Measurements from ENCODE around the gene RDX. TPM values are rescaled to one million over a fixed set of nuclear protein-coding genes. Genes with fewer than 3 reads are reported as not detected.

RDX gene
- total and polyA plus RNA-seq, 2 of the 8 experiments (the other 6 are each of a cell fraction or from before 2014, with no cell fraction given): 27.4 to 100 TPM

DNA sequence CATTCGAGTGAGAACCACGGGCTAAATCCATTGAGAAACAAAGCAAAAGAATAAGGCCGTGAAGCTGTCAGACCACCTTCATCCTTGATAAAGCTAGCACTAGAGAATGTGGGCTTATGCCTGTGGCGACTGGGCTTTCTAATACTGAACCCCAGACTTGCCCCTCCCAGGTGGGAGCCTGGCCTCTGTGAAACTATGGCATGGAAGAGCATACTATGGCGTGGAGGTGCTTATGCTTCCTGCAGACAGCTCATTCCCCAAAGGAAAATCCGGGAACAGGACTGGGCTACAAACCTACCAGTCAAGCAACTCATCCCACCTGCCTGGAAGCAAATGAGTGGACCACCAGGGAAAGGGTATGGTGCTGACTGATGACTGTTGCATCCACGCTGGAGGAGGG lies 110.8 kb downstream of the RDX start:
- H3K23me2 ChIP-seq (ENCODE audit: low read depth, low read length): no peaks in the 10 kb centered on the region
- peaks cover 0 to 10% (median 9%) of the 10 kb centered on the region in 4 experiments for H3K4me1 ChIP-seq (replicated peaks in 1 of 4; ENCODE audit: control insufficient read depth in 3 of 4, insufficient read depth in 4 of 4, low read length in 3 of 4)
- H3K56ac ChIP-seq (replicated peaks; ENCODE audit: insufficient read length, low read depth, low read length): no peak overlapping the region
- H3K79me1 ChIP-seq (ENCODE audit: low read depth, low read length): no peaks in the 10 kb centered on the region
- no peak overlapping the region for H3K18ac ChIP-seq (ENCODE audit: extremely low read depth, low read length)
- no peak overlapping the region for H3K4me2 ChIP-seq (ENCODE audit: insufficient read depth in 1 of 2, low read depth in 2 of 2, low read length in 2 of 2)
- H4K5ac ChIP-seq (ENCODE audit: insufficient read length, low read depth, low read length): no peak overlapping the region
- H3K23ac ChIP-seq (ENCODE audit: insufficient read length): no peak overlapping the region
- H2BK120ac ChIP-seq (replicated peaks; ENCODE audit: low read depth, low read length): no peak overlapping the region
- H3K4me3 ChIP-seq (ENCODE audit: extremely low read depth in 1 of 4, insufficient read depth in 2 of 4, low read depth in 3 of 4, low read length in 4 of 4): no peak overlapping the region
- H4K8ac ChIP-seq (ENCODE audit: extremely low read depth, insufficient read depth, low read length): no peak overlapping the region
- H4K91ac ChIP-seq (replicated peaks; ENCODE audit: insufficient read length, low read length): no peak overlapping the region
- WGBS, 2 experiments (ENCODE audit: extremely low coverage in 1 of 2, insufficient coverage in 1 of 2, insufficient read length in 1 of 2, insufficient replicate concordance in 2 of 2, low coverage in 1 of 2, low lambda C conversion rate in 2 of 2, missing lambda C conversion rate in 1 of 2): 84% methylated on average over 7 of the region's 7 CpGs; no CpG with 5 or more reads in 1 of the 2 experiments
- H3K36me3 ChIP-seq (ENCODE audit: control insufficient read depth in 2 of 4, insufficient read depth in 4 of 4, low read length in 3 of 4): no peaks in the 10 kb centered on the region
- no peak overlapping the region for H3K4ac ChIP-seq (replicated peaks; ENCODE audit: insufficient read length, low read depth, low read length)
- H3K9me3 ChIP-seq (ENCODE audit: insufficient read depth in 2 of 2, low read depth in 1 of 2, low read length in 1 of 2): no peaks in the 10 kb centered on the region
- ChIA-PET POLR2A (ENCODE audit: partially characterized antibody) (interaction anchor here (0.8 kb wide), 1 partner anchor 23 kb away, joined by 3 read pairs; no protein-coding TSS in a partner anchor), CTCF (ENCODE audit: partially characterized antibody) (interaction anchor here (0.7 to 7.1 kb wide), 9 partner anchors 10 to 288 kb away, joined by 3 to 46 read pairs (median 5); no protein-coding TSS in a partner anchor)
- no peak overlapping the region for H2AK5ac ChIP-seq (ENCODE audit: low read depth, low read length)
- DNase-seq (ENCODE audit: low read depth in 1 of 2, low spot score in 2 of 2) (no peak), FAIRE-seq (no peak)
- 0 out of 2 replicates have a peak overlapping the region, but pooled peaks have one; percentile 39 for H2BK12ac ChIP-seq (ENCODE audit: low read depth, low read length)
- H2BK5ac ChIP-seq (ENCODE audit: low read depth, low read length): no peak overlapping the region
- no peaks in the 10 kb centered on the region for H4K20me1 ChIP-seq (replicated peaks in 1 of 2; ENCODE audit: control insufficient read depth in 1 of 2, insufficient read depth in 2 of 2, low read length in 2 of 2)
- no peak overlapping the region for H2BK20ac ChIP-seq (ENCODE audit: low read length)
- H2BK15ac ChIP-seq (ENCODE audit: low read length): no peak overlapping the region
- no peaks in the 10 kb centered on the region for H3K79me2 ChIP-seq (ENCODE audit: control insufficient read depth in 1 of 2, insufficient read depth in 2 of 2, low read length in 2 of 2)
- no peak overlapping the region for H3K14ac ChIP-seq (ENCODE audit: insufficient read length)
- no peak overlapping the region for H3K27ac ChIP-seq (ENCODE audit: low read depth, low read length)
- H3K9ac ChIP-seq (replicated peaks in 1 of 4; ENCODE audit: extremely low read depth in 1 of 4, low read depth in 3 of 4, low read length in 3 of 4): no peak overlapping the region
- TF ChIP-seq RFX5 (IDR thresholded peaks at IDR 0.05; ENCODE audit: borderline replicate concordance, low read depth, low read length) (no peak), SP1 (IDR thresholded peaks at IDR 0.05; ENCODE audit: low read depth, low read length) (peak; percentile 66; the same call in 1 of the 2 replicates), GTF2F1 (IDR thresholded peaks at IDR 0.05; ENCODE audit: borderline replicate concordance, low read depth, low read length) (no peak), POLR2AphosphoS5 (IDR thresholded peaks at IDR 0.05; ENCODE audit: low read depth, low read length) (no peak), KDM1A (IDR thresholded peaks at IDR 0.05; ENCODE audit: borderline replicate concordance, low read length) (no peak)
- no peak overlapping the region for H2AFZ ChIP-seq (ENCODE audit: low read length)
- H3K27me3 ChIP-seq (replicated peaks in 1 of 4; ENCODE audit: control insufficient read depth in 3 of 4, extremely low read depth in 1 of 4, insufficient read depth in 3 of 4, low read length in 3 of 4): no peaks in the 10 kb centered on the region

Data from H1 (cell line).